Measurements from ENCODE around the gene COMT. TPM values are rescaled to one million over a fixed set of nuclear protein-coding genes. Genes with fewer than 3 reads are reported as not detected.

Gene COMT
- total RNA-seq, 1 donor from 2014 or later = 186 TPM

DNA sequence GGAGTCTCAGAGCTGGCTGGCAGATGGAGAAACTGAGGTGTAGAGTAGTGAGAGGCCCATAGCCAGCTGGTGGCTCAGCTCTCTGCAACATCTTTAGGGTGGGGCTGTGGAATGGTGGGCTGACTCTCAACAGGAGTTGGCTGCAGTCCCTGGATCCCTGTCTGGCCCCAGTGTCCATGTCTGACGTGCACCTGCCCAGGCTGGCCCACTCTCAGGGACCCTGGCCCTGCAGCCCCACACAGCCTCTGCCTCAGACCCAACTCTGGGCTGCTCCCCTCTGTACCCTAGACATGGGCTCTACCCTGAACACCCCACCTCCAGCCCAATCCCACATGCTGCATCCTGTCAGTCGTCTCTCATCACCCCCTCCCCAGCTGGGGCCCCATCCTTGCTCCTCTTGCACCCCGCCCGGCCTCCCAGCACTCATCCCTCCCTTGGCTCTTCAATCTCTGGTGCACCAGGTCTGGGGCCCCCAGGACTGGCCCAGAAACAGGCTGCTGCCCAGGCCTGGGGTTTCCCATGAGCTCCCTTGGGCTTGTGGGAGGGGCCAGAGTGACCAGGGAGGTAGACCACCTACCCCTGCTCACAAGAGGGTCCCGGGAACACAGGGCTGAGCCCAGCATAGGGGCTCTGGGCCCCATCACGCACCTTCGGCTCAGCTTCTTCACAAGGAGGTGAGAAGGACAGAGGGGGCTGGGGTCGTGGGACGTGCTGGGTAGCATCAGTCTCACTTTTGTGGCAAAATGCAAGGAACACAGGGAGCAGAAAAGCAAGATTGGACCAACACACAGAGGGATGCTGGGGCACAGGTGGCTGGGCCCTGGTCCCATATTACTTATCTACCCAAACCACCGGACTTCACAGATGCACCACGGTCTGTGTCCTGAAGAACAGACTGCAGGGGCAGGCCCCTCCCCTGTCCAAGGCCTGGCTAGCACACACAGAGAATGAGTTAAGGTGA lies 43.6 kb downstream of the COMT start:
- Mint-ChIP-seq H3K27ac (ENCODE audit: unreplicated experiment) (peak overlapping the region; percentile 41), H3K9me3 (ENCODE audit: low read depth) (no peaks in the 10 kb centered on the region), H3K27me3 (ENCODE audit: low read depth) (no peaks in the 10 kb centered on the region), H3K4me3 (ENCODE audit: unreplicated experiment) (peak overlapping the region; percentile 41), H3K4me1 (ENCODE audit: low read depth) (peaks cover 29% of the 10 kb centered on the region), H3K36me3 (ENCODE audit: low read depth) (peaks cover 4% of the 10 kb centered on the region)
- DNase-seq (ENCODE audit: low spot score) = peak; percentile 82
- TF ChIP-seq, protein P1, sequence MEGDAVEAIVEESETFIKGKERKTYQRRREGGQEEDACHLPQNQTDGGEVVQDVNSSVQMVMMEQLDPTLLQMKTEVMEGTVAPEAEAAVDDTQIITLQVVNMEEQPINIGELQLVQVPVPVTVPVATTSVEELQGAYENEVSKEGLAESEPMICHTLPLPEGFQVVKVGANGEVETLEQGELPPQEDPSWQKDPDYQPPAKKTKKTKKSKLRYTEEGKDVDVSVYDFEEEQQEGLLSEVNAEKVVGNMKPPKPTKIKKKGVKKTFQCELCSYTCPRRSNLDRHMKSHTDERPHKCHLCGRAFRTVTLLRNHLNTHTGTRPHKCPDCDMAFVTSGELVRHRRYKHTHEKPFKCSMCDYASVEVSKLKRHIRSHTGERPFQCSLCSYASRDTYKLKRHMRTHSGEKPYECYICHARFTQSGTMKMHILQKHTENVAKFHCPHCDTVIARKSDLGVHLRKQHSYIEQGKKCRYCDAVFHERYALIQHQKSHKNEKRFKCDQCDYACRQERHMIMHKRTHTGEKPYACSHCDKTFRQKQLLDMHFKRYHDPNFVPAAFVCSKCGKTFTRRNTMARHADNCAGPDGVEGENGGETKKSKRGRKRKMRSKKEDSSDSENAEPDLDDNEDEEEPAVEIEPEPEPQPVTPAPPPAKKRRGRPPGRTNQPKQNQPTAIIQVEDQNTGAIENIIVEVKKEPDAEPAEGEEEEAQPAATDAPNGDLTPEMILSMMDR (IDR thresholded peaks at IDR 0.05) = no peak

GRCh38 chr22:19986011-19986409 lies 44.4 kb downstream of the COMT start:
- Mint-ChIP-seq H3K9me3 (ENCODE audit: low read depth) (no peaks in the 10 kb centered on the region), H3K4me1 (ENCODE audit: low read depth) (peaks cover 34% of the 10 kb centered on the region), H3K36me3 (ENCODE audit: low read depth) (no peaks in the 10 kb centered on the region), H3K27me3 (ENCODE audit: low read depth) (no peaks in the 10 kb centered on the region), H3K27ac (ENCODE audit: unreplicated experiment) (no peak overlapping the region), H3K4me3 (ENCODE audit: unreplicated experiment) (peak overlapping the region; percentile 69)
- TF ChIP-seq, protein P1 (IDR thresholded peaks at IDR 0.05) = no peak
- DNase-seq (ENCODE audit: low spot score) = peak; percentile 61

- Mint-ChIP-seq H3K27me3 (ENCODE audit: low read depth) (no peaks in the 10 kb centered on the region), H3K9me3 (ENCODE audit: low read depth) (no peaks in the 10 kb centered on the region), H3K4me3 (ENCODE audit: unreplicated experiment) (peak overlapping the region; percentile 69), H3K36me3 (ENCODE audit: low read depth) (no peaks in the 10 kb centered on the region), H3K4me1 (ENCODE audit: low read depth) (peaks cover 41% of the 10 kb centered on the region), H3K27ac (ENCODE audit: unreplicated experiment) (peak overlapping the region; percentile 32)
- DNase-seq (ENCODE audit: low spot score) = peak; percentile 83
- TF ChIP-seq, protein P1 (IDR thresholded peaks at IDR 0.05) = no peak
Measured at GRCh38 chr22:19986410-19987341, 45.1 kb downstream of the COMT start.

- DNase-seq (ENCODE audit: low spot score) = peak; percentile 62
- H3K9me3 Mint-ChIP-seq (ENCODE audit: low read depth) = no peaks in the 10 kb centered on the region
- peaks cover 49% of the 10 kb centered on the region for H3K4me1 Mint-ChIP-seq (ENCODE audit: low read depth)
- no peaks in the 10 kb centered on the region for H3K36me3 Mint-ChIP-seq (ENCODE audit: low read depth)
- peak overlapping the region; percentile 33 for H3K4me3 Mint-ChIP-seq (ENCODE audit: unreplicated experiment)
- no peak overlapping the region for H3K27ac Mint-ChIP-seq (ENCODE audit: unreplicated experiment)
- TF ChIP-seq, protein P1 (IDR thresholded peaks at IDR 0.05) = no peak
- no peaks in the 10 kb centered on the region for H3K27me3 Mint-ChIP-seq (ENCODE audit: low read depth)
Measured at GRCh38 chr22:19987394-19988306, 46.1 kb downstream of the COMT start.

Measured in chondrocyte (in vitro differentiated cells).